ENCODE results near the gene PSG7. TPM values are rescaled to one million over a fixed set of nuclear protein-coding genes. Genes with fewer than 3 reads are reported as not detected.
A peak's percentile ranks its signal among the peaks of the same experiment; 100 is the strongest.
"Not testable (repeated sequence)": the region's sequence is repeated elsewhere in the genome, so short reads cannot be mapped to it uniquely, and the experiment has no call there.

The PSG7 gene
- polyA plus RNA-seq, 1 experiment = 0.10 TPM

DNA sequence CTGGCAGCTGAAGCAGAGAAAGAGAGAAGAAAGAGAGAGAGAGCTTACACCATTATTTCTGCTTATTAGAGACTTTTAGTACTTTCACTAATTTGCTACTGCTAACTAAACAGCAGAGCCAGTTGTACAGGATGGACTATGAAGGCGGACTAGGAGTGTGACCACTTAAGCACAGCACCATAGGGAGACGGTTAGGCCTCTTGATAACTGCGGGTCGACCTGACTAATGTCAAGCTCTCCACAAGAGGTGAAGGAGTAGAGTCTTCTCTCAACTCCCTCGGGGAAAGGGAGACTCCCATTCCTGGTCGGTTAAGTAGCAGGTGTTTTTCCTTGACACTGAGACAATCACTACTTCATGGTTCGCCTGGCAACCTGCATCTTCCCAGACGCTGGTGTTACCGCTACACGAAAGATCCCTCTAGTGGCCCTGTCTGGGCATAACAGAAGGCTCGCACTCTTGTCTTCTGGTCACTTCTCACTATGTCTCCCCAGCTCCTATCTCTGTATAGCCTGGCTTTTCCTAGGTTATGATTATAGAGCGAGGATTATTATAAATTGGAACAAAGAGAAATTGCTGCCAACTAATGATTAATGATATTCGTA is 5.3 kb upstream of the PSG7 start:
- TF ChIP-seq, protein P1, sequence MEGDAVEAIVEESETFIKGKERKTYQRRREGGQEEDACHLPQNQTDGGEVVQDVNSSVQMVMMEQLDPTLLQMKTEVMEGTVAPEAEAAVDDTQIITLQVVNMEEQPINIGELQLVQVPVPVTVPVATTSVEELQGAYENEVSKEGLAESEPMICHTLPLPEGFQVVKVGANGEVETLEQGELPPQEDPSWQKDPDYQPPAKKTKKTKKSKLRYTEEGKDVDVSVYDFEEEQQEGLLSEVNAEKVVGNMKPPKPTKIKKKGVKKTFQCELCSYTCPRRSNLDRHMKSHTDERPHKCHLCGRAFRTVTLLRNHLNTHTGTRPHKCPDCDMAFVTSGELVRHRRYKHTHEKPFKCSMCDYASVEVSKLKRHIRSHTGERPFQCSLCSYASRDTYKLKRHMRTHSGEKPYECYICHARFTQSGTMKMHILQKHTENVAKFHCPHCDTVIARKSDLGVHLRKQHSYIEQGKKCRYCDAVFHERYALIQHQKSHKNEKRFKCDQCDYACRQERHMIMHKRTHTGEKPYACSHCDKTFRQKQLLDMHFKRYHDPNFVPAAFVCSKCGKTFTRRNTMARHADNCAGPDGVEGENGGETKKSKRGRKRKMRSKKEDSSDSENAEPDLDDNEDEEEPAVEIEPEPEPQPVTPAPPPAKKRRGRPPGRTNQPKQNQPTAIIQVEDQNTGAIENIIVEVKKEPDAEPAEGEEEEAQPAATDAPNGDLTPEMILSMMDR (IDR thresholded peaks at IDR 0.05; ENCODE audit: low read depth, low read length) = peak; percentile 44
- H3K9me3 ChIP-seq (ENCODE audit: control insufficient read depth, insufficient read depth, low read length) = peaks cover 19% of the 10 kb centered on the region
- no peaks in the 10 kb centered on the region for H3K27me3 ChIP-seq (ENCODE audit: control insufficient read depth, insufficient read depth, low read length)
- ChIA-PET CTCF (interaction anchor here (0.7 kb wide), 1 partner anchor 153 kb away, joined by 3 read pairs; no protein-coding TSS in a partner anchor), POLR2A (no interaction called here)
- no peak for DNase-seq (ENCODE audit: low read depth, low spot score)
- no peak overlapping the region for H3K4me3 ChIP-seq (ENCODE audit: low read depth, low read length)
- no peak overlapping the region for H3K27ac ChIP-seq (ENCODE audit: low read depth, low read length)

DNA sequence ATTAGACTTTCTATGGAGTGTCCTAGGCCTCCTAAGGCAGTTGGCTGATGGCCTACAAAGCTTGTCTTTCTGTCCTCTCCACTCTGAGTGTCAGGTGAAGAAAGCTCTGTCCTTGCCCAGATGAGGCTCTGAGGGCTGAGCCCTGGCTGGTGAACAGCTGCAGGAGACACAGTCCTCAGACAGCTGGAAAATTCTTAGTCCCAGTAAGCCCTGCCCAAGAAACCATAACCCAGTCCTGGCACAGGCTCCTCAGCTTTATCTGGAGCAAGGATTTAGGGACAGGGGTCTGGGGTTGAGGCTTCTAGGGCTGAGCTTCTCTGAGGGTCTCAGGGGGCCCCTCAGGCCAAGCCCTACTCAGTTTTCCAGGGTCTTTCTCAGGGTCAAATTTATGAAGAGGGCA is 2.3 kb downstream of the PSG7 start:
- ChIA-PET CTCF (interaction anchor here (1.5 kb wide), 1 partner anchor 99 kb away, joined by 4 read pairs; no protein-coding TSS in a partner anchor), POLR2A (interaction anchor here (1.4 kb wide), 1 partner anchor 30 kb away, joined by 4 read pairs; no protein-coding TSS in a partner anchor)
- Histone ChIP-seq H3K27ac (ENCODE audit: low read depth, low read length) (peak overlapping the region; percentile 47), H3K9me3 (ENCODE audit: control insufficient read depth, insufficient read depth, low read length) (peaks cover 25% of the 10 kb centered on the region)
- DNase-seq (ENCODE audit: low read depth, low spot score); H3K4me3 ChIP-seq (ENCODE audit: low read depth, low read length); H3K27me3 ChIP-seq (ENCODE audit: control insufficient read depth, insufficient read depth, low read length): not testable (repeated sequence)

DNA sequence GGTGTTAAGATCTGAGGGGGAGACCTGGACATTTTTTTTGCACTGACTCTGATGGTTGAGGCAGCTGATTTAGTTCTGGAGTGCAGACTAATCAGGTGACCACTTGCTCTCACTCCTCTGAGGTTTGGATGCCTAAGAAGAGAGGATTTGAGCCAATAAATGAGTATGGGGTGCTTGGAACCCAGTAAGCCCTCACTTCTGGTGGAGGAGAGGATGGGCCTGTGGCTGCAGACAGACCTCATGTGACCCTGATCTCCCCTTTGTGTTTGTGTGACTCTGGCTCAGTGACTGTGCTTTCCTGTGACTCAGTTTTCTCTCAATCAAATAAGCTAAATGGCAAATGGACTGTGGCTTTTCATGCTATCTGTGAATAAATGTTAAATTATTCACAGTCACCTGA is 2.8 kb downstream of the PSG7 start:
- not testable (repeated sequence) for DNase-seq (ENCODE audit: low read depth, low spot score); H3K27me3 ChIP-seq (ENCODE audit: control insufficient read depth, insufficient read depth, low read length); H3K4me3 ChIP-seq (ENCODE audit: low read depth, low read length)
- H3K9me3 ChIP-seq (ENCODE audit: control insufficient read depth, insufficient read depth, low read length) = peaks cover 22% of the 10 kb centered on the region
- POLR2A ChIA-PET = interaction anchor here (1.4 kb wide), 1 partner anchor 31 kb away, joined by 4 read pairs; no protein-coding TSS in a partner anchor
- CTCF ChIA-PET = interaction anchor here (1.5 kb wide), 1 partner anchor 100 kb away, joined by 4 read pairs; no protein-coding TSS in a partner anchor
- H3K27ac ChIP-seq (ENCODE audit: low read depth, low read length) = peak overlapping the region; percentile 96

DNA sequence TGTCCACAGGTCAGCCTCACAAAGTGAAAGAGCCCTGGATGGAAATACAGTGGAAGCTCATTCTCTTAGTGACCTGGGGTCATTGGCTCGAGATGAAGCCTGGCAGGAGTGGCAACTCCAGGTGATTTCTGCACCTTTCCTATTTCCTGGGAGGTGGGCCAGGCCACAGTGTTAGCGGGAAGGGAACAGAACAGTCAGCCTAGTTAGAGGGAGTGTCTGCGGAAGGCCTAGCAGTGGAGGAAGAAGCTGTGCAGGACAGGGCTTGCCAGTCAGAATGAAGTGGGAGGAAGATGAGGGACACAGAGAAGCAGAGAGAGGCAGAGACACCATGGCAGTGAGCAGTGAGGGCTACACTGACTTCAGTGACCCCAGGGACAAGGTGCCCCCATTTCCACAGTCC is 3.6 kb downstream of the PSG7 start:
- Histone ChIP-seq H3K27ac (ENCODE audit: low read depth, low read length) (peak overlapping the region; percentile 96), H3K9me3 (ENCODE audit: control insufficient read depth, insufficient read depth, low read length) (peaks cover 19% of the 10 kb centered on the region)
- not testable (repeated sequence) for H3K27me3 ChIP-seq (ENCODE audit: control insufficient read depth, insufficient read depth, low read length); DNase-seq (ENCODE audit: low read depth, low spot score); H3K4me3 ChIP-seq (ENCODE audit: low read depth, low read length)
- POLR2A ChIA-PET = interaction anchor here (1.4 kb wide), 1 partner anchor 32 kb away, joined by 4 read pairs; no protein-coding TSS in a partner anchor
- CTCF ChIA-PET = interaction anchor here (1.5 kb wide), 1 partner anchor 101 kb away, joined by 4 read pairs; no protein-coding TSS in a partner anchor

DNA sequence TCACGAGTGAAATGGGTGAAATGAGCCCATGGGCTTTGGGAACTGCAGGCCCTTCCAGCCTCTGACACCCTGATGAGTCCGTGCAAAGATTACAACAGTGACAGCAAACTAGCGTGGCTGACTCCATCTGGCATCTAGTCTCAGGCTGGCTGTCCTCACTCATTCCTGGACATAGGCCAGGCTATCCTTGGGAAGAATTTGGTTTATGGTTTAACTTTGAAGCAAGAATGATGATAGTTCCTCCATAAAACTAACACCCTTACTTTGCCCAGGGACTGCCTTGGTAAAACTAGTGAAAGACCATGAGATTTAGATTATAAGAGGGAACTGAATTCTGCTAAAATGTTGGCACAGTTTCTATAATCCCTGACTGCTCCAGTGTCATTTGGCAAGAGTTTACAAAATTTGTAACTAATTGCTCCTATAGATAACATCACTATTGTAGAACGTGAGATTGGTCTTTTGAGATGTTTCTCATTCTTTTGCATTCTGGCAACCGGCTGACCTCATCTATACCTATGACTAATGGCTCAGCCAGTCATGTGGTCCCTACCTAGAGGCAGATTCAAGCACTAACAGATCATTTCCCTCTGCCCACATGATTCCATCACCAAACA is 4.4 kb downstream of the PSG7 start:
- H3K9me3 ChIP-seq (ENCODE audit: control insufficient read depth, insufficient read depth, low read length) = peaks cover 11% of the 10 kb centered on the region
- H3K4me3 ChIP-seq (ENCODE audit: low read depth, low read length); H3K27me3 ChIP-seq (ENCODE audit: control insufficient read depth, insufficient read depth, low read length); POLR2A ChIA-PET: not testable (repeated sequence)
- peak; percentile 81 for DNase-seq (ENCODE audit: low read depth, low spot score)
- H3K27ac ChIP-seq (ENCODE audit: low read depth, low read length) = peak overlapping the region; percentile 97
- CTCF ChIA-PET = interaction anchor here (1.0 to 1.5 kb wide), 2 partner anchors 47 to 154 kb away, joined by 4 to 6 read pairs; no protein-coding TSS in a partner anchor

DNA sequence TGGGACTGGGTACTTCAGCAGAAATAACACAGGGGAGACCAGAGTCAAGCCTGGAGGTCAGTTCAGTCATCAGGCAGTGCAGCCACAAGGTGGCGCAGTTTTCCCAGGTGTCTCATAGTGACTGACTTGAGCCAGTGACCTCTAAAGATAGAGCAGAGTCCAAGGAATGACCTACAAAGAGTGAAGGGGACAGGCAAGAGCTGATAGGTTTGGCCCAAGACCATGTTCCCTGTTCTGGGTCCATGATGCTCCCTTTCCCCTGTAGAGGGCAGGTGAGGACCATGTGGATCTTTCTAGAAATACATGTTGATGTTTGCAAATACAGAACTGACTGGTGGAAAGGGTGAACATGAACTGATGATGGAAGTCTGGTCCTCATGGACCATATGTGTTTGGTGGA is 6.8 kb downstream of the PSG7 start:
- CTCF ChIA-PET = interaction anchor here (1.4 kb wide), 1 partner anchor 99 kb away, joined by 3 read pairs; no protein-coding TSS in a partner anchor
- H3K27me3 ChIP-seq (ENCODE audit: control insufficient read depth, insufficient read depth, low read length); H3K4me3 ChIP-seq (ENCODE audit: low read depth, low read length); POLR2A ChIA-PET; H3K9me3 ChIP-seq (ENCODE audit: control insufficient read depth, insufficient read depth, low read length); H3K27ac ChIP-seq (ENCODE audit: low read depth, low read length): not testable (repeated sequence)
- TF ChIP-seq, protein P1 (IDR thresholded peaks at IDR 0.05; ENCODE audit: low read depth, low read length) = peak; percentile 54
- DNase-seq (ENCODE audit: low read depth, low spot score) = peak; percentile 18

DNA sequence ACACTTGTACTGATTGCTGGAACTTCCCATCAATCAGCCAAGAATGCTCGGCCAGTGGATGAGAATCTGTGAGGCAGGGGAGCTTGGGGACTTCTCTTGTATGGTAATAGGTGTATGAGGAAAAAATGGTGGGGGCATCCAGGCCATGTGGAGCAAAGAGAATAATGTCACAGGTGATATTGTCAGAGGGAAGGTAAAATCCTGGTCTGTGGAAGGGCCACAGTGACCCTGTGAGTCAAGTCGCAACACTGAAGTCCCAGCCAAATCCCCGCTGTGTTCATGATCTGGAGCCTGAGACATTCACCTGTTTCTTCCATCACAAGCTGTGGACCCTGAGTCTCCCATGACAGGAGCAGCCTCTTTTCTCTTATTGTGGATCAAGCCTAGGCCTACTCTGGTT is 8.1 kb downstream of the PSG7 start:
- Histone ChIP-seq H3K27ac (ENCODE audit: low read depth, low read length) (no peak overlapping the region), H3K9me3 (ENCODE audit: control insufficient read depth, insufficient read depth, low read length) (no peaks in the 10 kb centered on the region), H3K27me3 (ENCODE audit: control insufficient read depth, insufficient read depth, low read length) (no peaks in the 10 kb centered on the region), H3K4me3 (ENCODE audit: low read depth, low read length) (no peak overlapping the region)
- ChIA-PET POLR2A (no interaction called here), CTCF (interaction anchor here (0.6 to 1.4 kb wide), 2 partner anchors 101 to 294 kb away, joined by 3 read pairs; no protein-coding TSS in a partner anchor)
- DNase-seq (ENCODE audit: low read depth, low spot score) = no peak
- TF ChIP-seq, protein P1 (IDR thresholded peaks at IDR 0.05; ENCODE audit: low read depth, low read length) = no peak

Data from AG04450 (cell line).